BLaER1 treated with 17β-estradiol and CSF1 and Interleukin-3, amounts not matched to agents 10 nM and 100 nM (cell line): ENCODE measurements around the gene EPHB1.

Source experiments
- H3K27ac ChIP-seq, 11 experiments: shearing (Covaris generic); formaldehyde crosslinking; 2 replicates each; pipeline ENCODE4 v1.8.1; 2022
- H3K27me3 ChIP-seq, 11 experiments: shearing (Covaris generic); formaldehyde crosslinking; 2 replicates each; pipeline ENCODE4 v1.8.1; 2022
- H3K36me3 ChIP-seq, 11 experiments: shearing (Covaris generic); formaldehyde crosslinking; 2 replicates each; pipeline ENCODE4 v1.8.1; 2022
- H3K4me1 ChIP-seq, 10 experiments: shearing (Covaris generic); formaldehyde crosslinking; 2 replicates each; pipeline ENCODE4 v1.8.1; 2022
- H3K4me2 ChIP-seq, 11 experiments: shearing (Covaris generic); formaldehyde crosslinking; 2 replicates each; pipeline ENCODE4 v1.8.1; 2022
- H3K4me3 ChIP-seq, 10 experiments: shearing (Covaris generic); formaldehyde crosslinking; 2 replicates each; pipeline ENCODE4 v1.8.1; 2022
- H3K9ac ChIP-seq, 11 experiments: shearing (Covaris generic); formaldehyde crosslinking; 2 replicates each; pipeline ENCODE4 v1.8.1; 2022
- H3K9me3 ChIP-seq, 11 experiments: shearing (Covaris generic); formaldehyde crosslinking; replicated peaks in 1 of 11; 2 replicates each; pipeline ENCODE4 v1.8.1; 2022
- H4K20me1 ChIP-seq, 11 experiments: shearing (Covaris generic); formaldehyde crosslinking; 2 replicates each; pipeline ENCODE4 v1.8.1; 2022
- Cebpa-rat ChIP-seq, 11 experiments: shearing (Covaris generic); IDR thresholded peaks; 2 replicates each; pipeline ENCODE4 v1.8.1; 2022

EPHB1 gene

GRCh38 chr3:134813618-134814017 is 18.6 kb downstream of the EPHB1 start:
- Histone ChIP-seq H4K20me1 (no peaks in the 10 kb centered on the region), H3K4me3 (no peak overlapping the region), H3K4me2 (no peak overlapping the region), H3K27me3 (no peaks in the 10 kb centered on the region), H3K27ac (no peak overlapping the region), H3K9ac (no peak overlapping the region), H3K9me3 (no peaks in the 10 kb centered on the region), H3K36me3 (no peaks in the 10 kb centered on the region), H3K4me1 (no peaks in the 10 kb centered on the region)
- no peak for TF ChIP-seq Cebpa-rat (IDR thresholded peaks at IDR 0.05)

GRCh38 chr3:134815519-134815918 is 20.5 kb downstream of the EPHB1 start:
- no peaks in the 10 kb centered on the region for H3K4me1 ChIP-seq
- H3K4me2 ChIP-seq, result no peak overlapping the region; a peak in 1 of 22 replicates
- H3K27me3 ChIP-seq, result no peaks in the 10 kb centered on the region
- no peak overlapping the region for H3K27ac ChIP-seq
- no peak overlapping the region for H3K4me3 ChIP-seq
- no peak for TF ChIP-seq Cebpa-rat (IDR thresholded peaks at IDR 0.05)
- H3K36me3 ChIP-seq, result no peaks in the 10 kb centered on the region
- no peaks in the 10 kb centered on the region for H4K20me1 ChIP-seq
- no peaks in the 10 kb centered on the region for H3K9me3 ChIP-seq
- no peak overlapping the region for H3K9ac ChIP-seq

- Histone ChIP-seq H4K20me1 (no peaks in the 10 kb centered on the region), H3K36me3 (no peaks in the 10 kb centered on the region), H3K9me3 (no peaks in the 10 kb centered on the region), H3K4me3 (no peak overlapping the region), H3K27ac (no peak overlapping the region), H3K9ac (no peak overlapping the region), H3K4me2 (no peak overlapping the region), H3K27me3 (no peaks in the 10 kb centered on the region), H3K4me1 (no peaks in the 10 kb centered on the region)
- no peak for TF ChIP-seq Cebpa-rat (IDR thresholded peaks at IDR 0.05)
These were observed 21.6 kb downstream of the EPHB1 start for GRCh38 chr3:134816623-134817022.

GRCh38 chr3:134817297-134817696 is 22.2 kb downstream of the EPHB1 start:
- Histone ChIP-seq H3K36me3 (no peaks in the 10 kb centered on the region), H3K4me3 (no peak overlapping the region), H3K9ac (no peak overlapping the region), H4K20me1 (no peaks in the 10 kb centered on the region), H3K4me2 (no peak overlapping the region), H3K4me1 (no peaks in the 10 kb centered on the region), H3K9me3 (no peaks in the 10 kb centered on the region), H3K27me3 (no peaks in the 10 kb centered on the region), H3K27ac (no peak overlapping the region)
- no peak for TF ChIP-seq Cebpa-rat (IDR thresholded peaks at IDR 0.05)

GRCh38 chr3:134820994-134821393 is 25.9 kb downstream of the EPHB1 start:
- no peaks in the 10 kb centered on the region for H4K20me1 ChIP-seq
- H3K9ac ChIP-seq, result no peak overlapping the region
- H3K27ac ChIP-seq, result no peak overlapping the region
- H3K27me3 ChIP-seq, result no peaks in the 10 kb centered on the region
- TF ChIP-seq Cebpa-rat (IDR thresholded peaks at IDR 0.05), result no peak
- no peaks in the 10 kb centered on the region for H3K4me1 ChIP-seq
- H3K9me3 ChIP-seq, result no peaks in the 10 kb centered on the region
- H3K4me2 ChIP-seq, result no peak overlapping the region
- no peak overlapping the region for H3K4me3 ChIP-seq
- no peaks in the 10 kb centered on the region for H3K36me3 ChIP-seq

- no peaks in the 10 kb centered on the region for H3K9me3 ChIP-seq
- no peaks in the 10 kb centered on the region for H4K20me1 ChIP-seq
- no peak overlapping the region for H3K4me3 ChIP-seq
- H3K4me2 ChIP-seq, result no peak overlapping the region
- no peak for TF ChIP-seq Cebpa-rat (IDR thresholded peaks at IDR 0.05)
- no peaks in the 10 kb centered on the region for H3K27me3 ChIP-seq
- H3K27ac ChIP-seq, result no peak overlapping the region
- no peaks in the 10 kb centered on the region for H3K36me3 ChIP-seq
- H3K4me1 ChIP-seq, result peaks cover 0 to 3% (median 0%) of the 10 kb centered on the region in 10 experiments; a peak in 2 of 20 replicates
- no peak overlapping the region for H3K9ac ChIP-seq
These were observed 27.0 kb downstream of the EPHB1 start for GRCh38 chr3:134822090-134822489.

- Histone ChIP-seq H3K36me3 (no peaks in the 10 kb centered on the region), H3K27me3 (no peaks in the 10 kb centered on the region), H3K27ac (no peak overlapping the region), H4K20me1 (no peaks in the 10 kb centered on the region), H3K9ac (no peak overlapping the region), H3K4me1 (peaks cover 0 to 10% (median 4%) of the 10 kb centered on the region in 10 experiments; a peak in 9 of 20 replicates), H3K9me3 (no peaks in the 10 kb centered on the region), H3K4me2 (no peak overlapping the region), H3K4me3 (no peak overlapping the region)
- TF ChIP-seq Cebpa-rat (IDR thresholded peaks at IDR 0.05), result no peak
These were observed 28.6 kb downstream of the EPHB1 start for GRCh38 chr3:134823679-134824078.

- Histone ChIP-seq H3K27me3 (no peaks in the 10 kb centered on the region), H3K9me3 (no peaks in the 10 kb centered on the region), H3K4me2 (no peak overlapping the region), H3K4me1 (peaks cover 0 to 10% (median 4%) of the 10 kb centered on the region in 10 experiments; a peak in 9 of 20 replicates), H3K9ac (no peak overlapping the region), H3K27ac (no peak overlapping the region), H3K36me3 (no peaks in the 10 kb centered on the region), H3K4me3 (no peak overlapping the region), H4K20me1 (no peaks in the 10 kb centered on the region)
- TF ChIP-seq Cebpa-rat (IDR thresholded peaks at IDR 0.05), result no peak
These were observed 29.7 kb downstream of the EPHB1 start for GRCh38 chr3:134824791-134825190.

GRCh38 chr3:134827213-134827612 is 32.2 kb downstream of the EPHB1 start:
- H3K27ac ChIP-seq, result no peak overlapping the region
- H4K20me1 ChIP-seq, result no peaks in the 10 kb centered on the region
- H3K36me3 ChIP-seq, result no peaks in the 10 kb centered on the region
- H3K4me2 ChIP-seq, result peak overlapping the region in 5 of 11 experiments; percentile 22 to 37 (median 23); a peak in 5 of 22 replicates
- peaks cover 0 to 10% (median 4%) of the 10 kb centered on the region in 10 experiments; a peak in 9 of 20 replicates for H3K4me1 ChIP-seq
- H3K27me3 ChIP-seq, result no peaks in the 10 kb centered on the region
- H3K9me3 ChIP-seq, result no peaks in the 10 kb centered on the region
- H3K9ac ChIP-seq, result no peak overlapping the region
- H3K4me3 ChIP-seq, result no peak overlapping the region
- TF ChIP-seq Cebpa-rat (IDR thresholded peaks at IDR 0.05), result no peak

- TF ChIP-seq Cebpa-rat (IDR thresholded peaks at IDR 0.05), result no peak
- H4K20me1 ChIP-seq, result no peaks in the 10 kb centered on the region
- H3K9ac ChIP-seq, result no peak overlapping the region
- no peaks in the 10 kb centered on the region for H3K36me3 ChIP-seq
- H3K4me2 ChIP-seq, result no peak overlapping the region
- H3K27ac ChIP-seq, result no peak overlapping the region
- H3K9me3 ChIP-seq, result no peaks in the 10 kb centered on the region
- H3K27me3 ChIP-seq, result no peaks in the 10 kb centered on the region
- peaks cover 0 to 10% (median 4%) of the 10 kb centered on the region in 10 experiments; a peak in 9 of 20 replicates for H3K4me1 ChIP-seq
- no peak overlapping the region for H3K4me3 ChIP-seq
These were observed 34.7 kb downstream of the EPHB1 start for GRCh38 chr3:134829721-134830120.
